Astrocyte of the cerebellum (primary cell): ENCODE data around the gene TMEM132D.

Experiments
- DNase-seq: peaks from one replicate; pipeline ENCODE4 v3.0.0-alpha.2; 2011; ENCODE audit warnings: low read depth
- H3K4me3 ChIP-seq: 2 replicates; pipeline ENCODE4 v1.5.1; 2011; ENCODE audit warnings: mild to moderate bottlenecking, low read depth, low read length, moderate library complexity
- in situ Hi-C: cut with HindIII; loops from 2 replicates; pipeline ENCODE4 v1.10.0; 2017; ENCODE audit warnings: low sequenced_read_pairs
- TF ChIP-seq, protein P1 (sequence below): IDR thresholded peaks from 2 replicates; pipeline ENCODE4 v1.5.1; 2012; ENCODE audit warnings: low read length, low read depth, moderate library complexity, mild to moderate bottlenecking; ENCODE audit errors: missing control alignments

The TMEM132D gene

DNA sequence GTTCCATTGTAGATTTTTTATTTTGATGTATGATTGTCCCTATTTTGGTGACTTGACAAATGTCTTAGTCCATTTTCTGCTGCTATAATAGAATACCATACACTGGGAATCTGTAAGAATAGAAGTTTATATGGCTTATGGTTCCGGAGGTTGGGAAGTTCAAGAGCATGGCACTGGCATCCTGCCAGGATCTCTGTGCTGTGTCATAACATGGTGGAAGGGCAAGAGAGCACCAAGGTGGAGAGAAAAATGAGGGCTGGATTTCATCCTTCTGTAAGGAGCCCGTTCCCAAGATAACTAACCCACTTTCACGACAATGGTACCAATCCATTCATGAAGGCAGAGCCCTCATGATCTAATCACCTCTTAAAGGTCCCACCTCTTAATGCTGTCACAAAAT, 176.7 kb downstream of the TMEM132D start:
- DNase-seq = no peak
- in situ Hi-C loops = no loop called here
- H3K4me3 ChIP-seq = no peak overlapping the region
- TF ChIP-seq, protein P1, sequence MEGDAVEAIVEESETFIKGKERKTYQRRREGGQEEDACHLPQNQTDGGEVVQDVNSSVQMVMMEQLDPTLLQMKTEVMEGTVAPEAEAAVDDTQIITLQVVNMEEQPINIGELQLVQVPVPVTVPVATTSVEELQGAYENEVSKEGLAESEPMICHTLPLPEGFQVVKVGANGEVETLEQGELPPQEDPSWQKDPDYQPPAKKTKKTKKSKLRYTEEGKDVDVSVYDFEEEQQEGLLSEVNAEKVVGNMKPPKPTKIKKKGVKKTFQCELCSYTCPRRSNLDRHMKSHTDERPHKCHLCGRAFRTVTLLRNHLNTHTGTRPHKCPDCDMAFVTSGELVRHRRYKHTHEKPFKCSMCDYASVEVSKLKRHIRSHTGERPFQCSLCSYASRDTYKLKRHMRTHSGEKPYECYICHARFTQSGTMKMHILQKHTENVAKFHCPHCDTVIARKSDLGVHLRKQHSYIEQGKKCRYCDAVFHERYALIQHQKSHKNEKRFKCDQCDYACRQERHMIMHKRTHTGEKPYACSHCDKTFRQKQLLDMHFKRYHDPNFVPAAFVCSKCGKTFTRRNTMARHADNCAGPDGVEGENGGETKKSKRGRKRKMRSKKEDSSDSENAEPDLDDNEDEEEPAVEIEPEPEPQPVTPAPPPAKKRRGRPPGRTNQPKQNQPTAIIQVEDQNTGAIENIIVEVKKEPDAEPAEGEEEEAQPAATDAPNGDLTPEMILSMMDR = no peak

DNA sequence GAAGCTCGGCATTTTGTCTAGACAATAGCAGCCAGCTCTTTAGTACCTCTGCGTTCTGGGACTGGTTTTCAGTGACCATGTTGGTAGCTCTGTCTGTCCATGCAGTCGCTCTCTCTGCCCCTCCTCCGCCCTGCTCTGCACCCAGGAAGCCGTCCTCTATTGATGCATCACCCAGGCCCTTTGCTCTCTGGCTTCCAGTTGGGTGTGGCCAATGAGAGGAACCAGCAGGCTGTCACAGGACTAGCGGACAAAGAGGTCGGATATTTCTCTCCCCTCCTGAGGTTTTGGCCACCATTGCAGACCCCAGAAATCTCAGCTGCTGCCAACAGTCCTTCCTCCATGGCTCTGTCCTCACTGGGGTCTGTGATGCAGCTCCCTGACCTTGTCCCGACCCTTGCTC, 180.6 kb downstream of the TMEM132D start:
- in situ Hi-C loops = no loop called here
- TF ChIP-seq, protein P1 = no peak
- H3K4me3 ChIP-seq = no peak overlapping the region
- no peak for DNase-seq

DNA sequence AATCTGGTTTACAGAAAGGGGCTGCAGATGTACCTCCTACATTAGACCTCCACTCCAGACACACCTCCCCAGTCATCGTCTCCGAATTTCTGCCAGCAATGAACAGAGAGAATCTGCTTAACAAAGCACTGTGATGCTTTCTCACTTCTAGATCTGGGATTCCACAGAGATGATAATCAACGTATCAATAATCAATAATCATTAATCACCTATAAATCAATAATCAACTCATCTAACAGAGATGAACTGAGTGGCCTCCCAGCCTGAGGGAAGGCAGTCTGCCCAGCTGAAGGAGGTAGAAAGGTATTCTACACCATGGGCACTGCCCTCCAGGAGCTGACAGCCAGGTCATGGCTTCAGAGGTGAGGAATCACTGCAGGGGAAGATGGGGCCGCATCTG, 183.2 kb downstream of the TMEM132D start:
- TF ChIP-seq, protein P1 = no peak
- no peak overlapping the region for H3K4me3 ChIP-seq
- DNase-seq = no peak
- in situ Hi-C loops = no loop called here

DNA sequence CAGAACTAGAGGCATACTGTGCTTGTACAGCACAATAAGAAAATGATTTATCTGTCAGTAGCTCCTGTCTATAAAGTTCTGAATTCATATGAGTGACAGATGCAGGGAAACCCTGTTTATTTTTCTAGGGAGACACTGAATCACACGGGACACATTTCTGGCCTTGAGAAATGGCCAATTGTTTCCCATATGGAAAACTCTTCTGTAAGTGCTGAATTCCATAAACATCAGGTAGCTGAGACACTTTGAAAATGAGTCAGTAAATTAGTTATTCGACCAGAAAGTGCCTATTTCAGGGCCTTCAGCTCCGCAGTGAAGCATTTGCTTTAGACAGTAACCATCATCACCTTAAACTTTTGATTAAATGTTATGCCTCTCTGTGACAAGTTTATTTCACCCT, 184.4 kb downstream of the TMEM132D start:
- TF ChIP-seq, protein P1 = no peak
- in situ Hi-C loops = no loop called here

DNA sequence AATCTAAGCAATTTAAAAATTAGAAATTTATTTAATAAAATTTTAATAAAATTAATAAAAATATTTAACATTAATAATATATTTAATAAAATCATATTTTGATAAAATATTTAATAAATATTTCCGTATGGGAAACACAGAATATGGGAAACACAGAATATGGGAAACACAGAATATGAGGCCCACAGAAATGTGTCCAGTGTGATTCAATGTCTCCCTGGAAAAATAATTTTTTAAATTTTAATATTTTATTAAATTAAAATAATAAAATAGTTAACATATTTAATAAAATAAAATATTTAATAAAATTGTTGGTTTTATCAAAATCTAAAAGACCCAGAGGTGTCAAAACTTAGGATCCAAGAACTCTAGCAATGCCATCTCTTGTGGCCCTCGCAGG, 186.4 kb downstream of the TMEM132D start:
- in situ Hi-C loops = no loop called here
- H3K4me3 ChIP-seq = no peak overlapping the region
- no peak for DNase-seq
- TF ChIP-seq, protein P1 = no peak

More for the DNA sequence above, 184.4 kb downstream of the TMEM132D start:
- H3K4me3 ChIP-seq = no peak overlapping the region
- no peak for DNase-seq

DNA sequence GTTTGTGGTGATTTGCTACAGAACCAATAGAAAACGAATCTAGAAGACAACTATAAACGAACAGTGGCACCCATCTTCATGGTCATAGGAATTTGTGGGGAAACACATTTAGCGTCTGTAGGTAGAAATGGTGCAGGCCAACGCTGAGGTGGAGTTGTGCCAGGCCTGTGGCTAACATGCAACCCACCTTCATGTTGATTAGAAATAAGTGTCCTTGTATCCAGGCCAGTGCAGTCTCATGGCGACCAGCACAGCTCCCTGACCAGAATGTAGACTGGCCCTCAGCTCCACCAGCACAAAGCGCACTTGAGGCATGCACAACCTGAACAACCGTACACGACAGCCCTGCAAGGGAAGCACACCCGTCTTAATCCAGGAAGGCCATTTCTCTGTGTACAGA, 187.0 kb downstream of the TMEM132D start:
- H3K4me3 ChIP-seq = no peak overlapping the region
- in situ Hi-C loops = no loop called here
- no peak for DNase-seq
- TF ChIP-seq, protein P1 = no peak

DNA sequence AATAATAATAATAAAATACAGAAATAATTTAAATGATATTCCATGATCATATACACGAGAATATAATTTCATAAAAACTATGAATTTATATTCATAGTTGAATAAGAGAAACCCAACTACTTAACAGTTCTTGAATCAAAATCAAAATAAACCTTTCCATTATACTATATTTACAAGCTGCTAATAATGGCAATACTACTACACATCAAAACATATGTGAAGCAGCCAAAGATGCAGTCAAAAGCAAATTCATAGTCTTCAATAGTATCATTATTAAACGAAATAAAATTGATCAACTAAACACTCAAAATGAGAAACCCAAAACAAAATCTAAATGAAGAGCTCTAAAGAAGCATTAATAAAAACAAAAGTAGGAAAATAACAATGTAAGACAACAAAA, 197.1 kb downstream of the TMEM132D start:
- in situ Hi-C loops = no loop called here
- TF ChIP-seq, protein P1 = no peak
- DNase-seq = no peak
- no peak overlapping the region for H3K4me3 ChIP-seq
